ENCODE results near the gene DOCK10. TPM values are rescaled to one million over a fixed set of nuclear protein-coding genes. Genes with fewer than 3 reads are reported as not detected.

DOCK10 gene
- polyA plus RNA-seq, 1 donor (not counting 4 experiments of a cell fraction or from before 2014, with no cell fraction given) = 2.5 TPM

DNA sequence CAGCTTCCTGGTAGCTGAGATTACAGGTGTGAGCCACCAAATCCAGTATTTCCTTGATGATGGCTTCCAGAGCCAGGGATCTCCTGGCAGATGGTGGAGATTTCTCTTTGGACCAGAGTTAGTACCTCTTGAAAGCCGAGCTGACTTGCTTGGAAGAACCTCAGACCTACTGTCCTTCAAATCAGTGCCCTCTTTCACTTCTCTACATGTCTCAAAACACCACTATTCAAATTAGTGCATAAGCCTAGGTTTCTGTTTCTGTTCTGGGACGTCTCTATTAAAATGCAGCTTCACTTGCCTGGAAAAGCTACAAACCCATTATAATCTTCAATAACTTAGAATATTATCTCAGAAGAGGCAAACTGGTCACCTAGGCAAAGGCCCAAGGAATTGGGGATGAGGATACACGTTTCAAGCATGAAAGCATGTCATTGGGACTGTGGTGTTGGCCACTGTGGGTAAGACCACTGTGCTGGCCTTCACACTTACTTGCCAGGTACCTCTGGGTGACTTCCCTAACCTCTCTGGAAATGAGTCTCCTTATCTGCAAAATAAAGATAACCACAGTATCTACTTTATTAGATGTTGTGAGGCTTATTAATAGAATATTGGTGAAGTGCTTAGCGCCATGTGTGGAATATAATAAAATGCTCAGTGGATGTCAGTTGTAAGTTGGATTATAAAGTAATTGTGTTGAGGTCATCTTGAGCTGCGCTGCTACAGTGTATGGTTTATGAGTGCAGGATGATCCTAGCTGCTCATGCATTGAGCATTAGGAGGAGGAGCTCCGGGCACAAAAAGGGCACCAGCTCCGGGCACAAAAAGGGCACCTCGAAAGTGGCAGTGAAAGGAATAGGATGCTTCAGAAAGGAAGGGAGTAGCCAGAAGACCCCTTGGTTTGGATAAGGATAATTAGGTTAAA lies 84.5 kb downstream of the DOCK10 start:
- Histone ChIP-seq H3K27ac (ENCODE audit: control insufficient read depth, insufficient read depth, low read length) (no peak overlapping the region), H3K4me3 (ENCODE audit: control insufficient read depth in 2 of 3, extremely low read depth in 1 of 3, insufficient read depth in 2 of 3, low read depth in 1 of 3, low read length in 3 of 3) (no peak overlapping the region), H3K4me1 (ENCODE audit: control insufficient read depth, extremely low read depth, insufficient read depth, low read length) (no peaks in the 10 kb centered on the region), H4K20me1 (ENCODE audit: control insufficient read depth, extremely low read depth, insufficient read depth, low read length) (no peaks in the 10 kb centered on the region), H3K79me2 (ENCODE audit: control insufficient read depth, insufficient read depth, low read length) (no peaks in the 10 kb centered on the region), H3K27me3 (ENCODE audit: control insufficient read depth, extremely low read depth, insufficient read depth, low read length) (no peaks in the 10 kb centered on the region), H3K9me3 (ENCODE audit: control insufficient read depth, low read depth, low read length) (no peaks in the 10 kb centered on the region), H3K9me1 (ENCODE audit: control insufficient read depth, extremely low read depth, insufficient read depth, low read length) (no peaks in the 10 kb centered on the region), H3K36me3 (ENCODE audit: control insufficient read depth in 2 of 2, extremely low read depth in 1 of 2, insufficient read depth in 2 of 2, low read length in 2 of 2) (no peaks in the 10 kb centered on the region), H2AFZ (ENCODE audit: control insufficient read depth, low read length) (no peak overlapping the region), H3K4me2 (ENCODE audit: control insufficient read depth, extremely low read depth, insufficient read depth, low read depth, low read length) (no peak overlapping the region), H3K9ac (ENCODE audit: control insufficient read depth, extremely low read depth, insufficient read depth, low read length) (no peak overlapping the region)
- dilution Hi-C loops (cut with MboI; ENCODE audit: extremely low pct_ligation_motif_present, low sequenced_read_pairs) = no loop called here
- DNase-seq (ENCODE audit: low read depth, low spot score) (no peak), FAIRE-seq (no peak)
- TF ChIP-seq EZH2 (IDR thresholded peaks at IDR 0.05; ENCODE audit: low read length) = no peak
- TF ChIP-seq, protein P1, sequence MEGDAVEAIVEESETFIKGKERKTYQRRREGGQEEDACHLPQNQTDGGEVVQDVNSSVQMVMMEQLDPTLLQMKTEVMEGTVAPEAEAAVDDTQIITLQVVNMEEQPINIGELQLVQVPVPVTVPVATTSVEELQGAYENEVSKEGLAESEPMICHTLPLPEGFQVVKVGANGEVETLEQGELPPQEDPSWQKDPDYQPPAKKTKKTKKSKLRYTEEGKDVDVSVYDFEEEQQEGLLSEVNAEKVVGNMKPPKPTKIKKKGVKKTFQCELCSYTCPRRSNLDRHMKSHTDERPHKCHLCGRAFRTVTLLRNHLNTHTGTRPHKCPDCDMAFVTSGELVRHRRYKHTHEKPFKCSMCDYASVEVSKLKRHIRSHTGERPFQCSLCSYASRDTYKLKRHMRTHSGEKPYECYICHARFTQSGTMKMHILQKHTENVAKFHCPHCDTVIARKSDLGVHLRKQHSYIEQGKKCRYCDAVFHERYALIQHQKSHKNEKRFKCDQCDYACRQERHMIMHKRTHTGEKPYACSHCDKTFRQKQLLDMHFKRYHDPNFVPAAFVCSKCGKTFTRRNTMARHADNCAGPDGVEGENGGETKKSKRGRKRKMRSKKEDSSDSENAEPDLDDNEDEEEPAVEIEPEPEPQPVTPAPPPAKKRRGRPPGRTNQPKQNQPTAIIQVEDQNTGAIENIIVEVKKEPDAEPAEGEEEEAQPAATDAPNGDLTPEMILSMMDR (optimal IDR thresholded peaks at IDR 0.05 in 1 of 3, IDR thresholded peaks at IDR 0.05 in 1 of 3, conservative IDR thresholded peaks at IDR 0.05 in 1 of 3; ENCODE audit: extremely low read depth in 1 of 3, insufficient read depth in 2 of 3, low read length in 3 of 3) = no peak

GRCh38 chr2:224956706-224957105 lies 85.6 kb downstream of the DOCK10 start:
- no peaks in the 10 kb centered on the region for H4K20me1 ChIP-seq (ENCODE audit: control insufficient read depth, extremely low read depth, insufficient read depth, low read length)
- TF ChIP-seq EZH2 (IDR thresholded peaks at IDR 0.05; ENCODE audit: low read length) = no peak
- TF ChIP-seq, protein P1 (optimal IDR thresholded peaks at IDR 0.05 in 1 of 3, IDR thresholded peaks at IDR 0.05 in 1 of 3, conservative IDR thresholded peaks at IDR 0.05 in 1 of 3; ENCODE audit: extremely low read depth in 1 of 3, insufficient read depth in 2 of 3, low read length in 3 of 3) = no peak
- no peaks in the 10 kb centered on the region for H3K79me2 ChIP-seq (ENCODE audit: control insufficient read depth, insufficient read depth, low read length)
- DNase-seq (ENCODE audit: low read depth, low spot score) (no peak), FAIRE-seq (no peak)
- no peaks in the 10 kb centered on the region for H3K9me1 ChIP-seq (ENCODE audit: control insufficient read depth, extremely low read depth, insufficient read depth, low read length)
- no peaks in the 10 kb centered on the region for H3K4me1 ChIP-seq (ENCODE audit: control insufficient read depth, extremely low read depth, insufficient read depth, low read length)
- no peak overlapping the region for H3K4me3 ChIP-seq (ENCODE audit: control insufficient read depth in 2 of 3, extremely low read depth in 1 of 3, insufficient read depth in 2 of 3, low read depth in 1 of 3, low read length in 3 of 3)
- H3K9ac ChIP-seq (ENCODE audit: control insufficient read depth, extremely low read depth, insufficient read depth, low read length) = no peak overlapping the region
- H2AFZ ChIP-seq (ENCODE audit: control insufficient read depth, low read length) = no peak overlapping the region
- H3K27ac ChIP-seq (ENCODE audit: control insufficient read depth, insufficient read depth, low read length) = no peak overlapping the region
- no peak overlapping the region for H3K4me2 ChIP-seq (ENCODE audit: control insufficient read depth, extremely low read depth, insufficient read depth, low read depth, low read length)
- dilution Hi-C loops (cut with MboI; ENCODE audit: extremely low pct_ligation_motif_present, low sequenced_read_pairs) = no loop called here
- no peaks in the 10 kb centered on the region for H3K36me3 ChIP-seq (ENCODE audit: control insufficient read depth in 2 of 2, extremely low read depth in 1 of 2, insufficient read depth in 2 of 2, low read length in 2 of 2)
- no peaks in the 10 kb centered on the region for H3K9me3 ChIP-seq (ENCODE audit: control insufficient read depth, low read depth, low read length)
- H3K27me3 ChIP-seq (ENCODE audit: control insufficient read depth, extremely low read depth, insufficient read depth, low read length) = no peaks in the 10 kb centered on the region
